Measurements from ENCODE around the gene PARN.

The PARN gene

GRCh38 chr16:14560523-14560922 is 69.5 kb downstream of the PARN start:
- Histone ChIP-seq H3K79me2 (ENCODE audit: control insufficient read depth, low read length) (peaks cover 47% of the 10 kb centered on the region), H3K4me2 (ENCODE audit: low read length) (no peak overlapping the region), H3K27ac (ENCODE audit: low read depth, low read length) (no peak overlapping the region), H3K36me3 (ENCODE audit: control insufficient read depth, low read length) (peaks cover 76% of the 10 kb centered on the region), H4K20me1 (ENCODE audit: control insufficient read depth, insufficient read depth, low read depth, low read length) (no peaks in the 10 kb centered on the region), H3K27me3 (ENCODE audit: control insufficient read depth, low read length) (no peaks in the 10 kb centered on the region), H3K9me3 (ENCODE audit: control insufficient read depth, insufficient read depth, low read length) (no peaks in the 10 kb centered on the region), H3K4me1 (ENCODE audit: control insufficient read depth, low read length) (no peaks in the 10 kb centered on the region), H3K4me3 (ENCODE audit: low read length) (no peak overlapping the region), H3F3A (ENCODE audit: control insufficient read depth, insufficient read depth) (peaks cover 2% of the 10 kb centered on the region), H3K9me2 (replicated peaks; ENCODE audit: control insufficient read depth, low read length) (no peaks in the 10 kb centered on the region)
- TF ChIP-seq CTCF (IDR thresholded peaks at IDR 0.05; ENCODE audit: low read depth, low read length, poor library complexity, severe bottlenecking) (no peak), EZH2phosphoT487 (IDR thresholded peaks at IDR 0.05; ENCODE audit: borderline replicate concordance, low read length) (no peak)

- TF ChIP-seq CTCF (IDR thresholded peaks at IDR 0.05; ENCODE audit: low read depth, low read length, poor library complexity, severe bottlenecking), result no peak
- no peak for TF ChIP-seq EZH2phosphoT487 (IDR thresholded peaks at IDR 0.05; ENCODE audit: borderline replicate concordance, low read length)
- no peak overlapping the region for H3K4me2 ChIP-seq (ENCODE audit: low read length)
- no peaks in the 10 kb centered on the region for H3K9me2 ChIP-seq (replicated peaks; ENCODE audit: control insufficient read depth, low read length)
- H4K20me1 ChIP-seq (ENCODE audit: control insufficient read depth, insufficient read depth, low read depth, low read length), result no peaks in the 10 kb centered on the region
- H3K79me2 ChIP-seq (ENCODE audit: control insufficient read depth, low read length), result peaks cover 40% of the 10 kb centered on the region
- H3K27me3 ChIP-seq (ENCODE audit: control insufficient read depth, low read length), result no peaks in the 10 kb centered on the region
- H3F3A ChIP-seq (ENCODE audit: control insufficient read depth, insufficient read depth), result peaks cover 3% of the 10 kb centered on the region
- no peak overlapping the region for H3K4me3 ChIP-seq (ENCODE audit: low read length)
- H3K36me3 ChIP-seq (ENCODE audit: control insufficient read depth, low read length), result peaks cover 75% of the 10 kb centered on the region
- H3K4me1 ChIP-seq (ENCODE audit: control insufficient read depth, low read length), result peaks cover 2% of the 10 kb centered on the region; the same call in 1 of the 2 replicates
- H3K27ac ChIP-seq (ENCODE audit: low read depth, low read length), result no peak overlapping the region
- no peaks in the 10 kb centered on the region for H3K9me3 ChIP-seq (ENCODE audit: control insufficient read depth, insufficient read depth, low read length)
Observed at GRCh38 chr16:14559809-14560241, 70.2 kb downstream of the PARN start.

GRCh38 chr16:14553447-14553846 is 76.6 kb downstream of the PARN start:
- H3K4me1 ChIP-seq (ENCODE audit: control insufficient read depth, low read length), result peaks cover 3% of the 10 kb centered on the region; the same call in 1 of the 2 replicates
- H3K27me3 ChIP-seq (ENCODE audit: control insufficient read depth, low read length), result no peaks in the 10 kb centered on the region
- peaks cover 19% of the 10 kb centered on the region for H3K79me2 ChIP-seq (ENCODE audit: control insufficient read depth, low read length)
- H4K20me1 ChIP-seq (ENCODE audit: control insufficient read depth, insufficient read depth, low read depth, low read length), result no peaks in the 10 kb centered on the region
- H3K4me2 ChIP-seq (ENCODE audit: low read length), result no peak overlapping the region
- H3F3A ChIP-seq (ENCODE audit: control insufficient read depth, insufficient read depth), result peaks cover 3% of the 10 kb centered on the region; the same call in 1 of the 2 replicates
- peaks cover 80% of the 10 kb centered on the region for H3K36me3 ChIP-seq (ENCODE audit: control insufficient read depth, low read length)
- H3K27ac ChIP-seq (ENCODE audit: low read depth, low read length), result no peak overlapping the region
- TF ChIP-seq EZH2phosphoT487 (IDR thresholded peaks at IDR 0.05; ENCODE audit: borderline replicate concordance, low read length) (no peak), CTCF (IDR thresholded peaks at IDR 0.05; ENCODE audit: low read depth, low read length, poor library complexity, severe bottlenecking) (no peak)
- H3K9me2 ChIP-seq (replicated peaks; ENCODE audit: control insufficient read depth, low read length), result no peaks in the 10 kb centered on the region
- no peak overlapping the region for H3K4me3 ChIP-seq (ENCODE audit: low read length)
- no peaks in the 10 kb centered on the region for H3K9me3 ChIP-seq (ENCODE audit: control insufficient read depth, insufficient read depth, low read length)

Measured in DOHH2 (cell line).